GM21576 (cell line): ENCODE results near the gene CRAT.
A peak's percentile ranks its signal among the peaks of the same experiment; 100 is the strongest.

ENCODE experiments used
- ATAC-seq: cut with Tn5 transposase; IDR thresholded peaks from one replicate; pipeline ENCODE4 v1.9.1; 2021; ENCODE audit warnings: mild to moderate bottlenecking, moderate library complexity; ENCODE audit not compliant: unreplicated experiment

The CRAT gene

GRCh38 chr9:129068990-129069861 lies 41.4 kb downstream of the CRAT start:
- peak; percentile 48 for ATAC-seq

- ATAC-seq = no peak
These were observed 42.5 kb downstream of the CRAT start for GRCh38 chr9:129068110-129068509.

GRCh38 chr9:129064499-129064908 lies 46.1 kb downstream of the CRAT start:
- ATAC-seq = no peak

- no peak for ATAC-seq
These were observed 47.5 kb downstream of the CRAT start for GRCh38 chr9:129063061-129063460.

- no peak for ATAC-seq
These were observed 49.6 kb downstream of the CRAT start for GRCh38 chr9:129060991-129061390.

- ATAC-seq = no peak
These were observed 50.5 kb downstream of the CRAT start for GRCh38 chr9:129059796-129060785.

- no peak for ATAC-seq
These were observed 51.4 kb downstream of the CRAT start for GRCh38 chr9:129058965-129059795.

- ATAC-seq = no peak
These were observed 56.3 kb downstream of the CRAT start for GRCh38 chr9:129054163-129054851.

- ATAC-seq = no peak
These were observed 57.6 kb downstream of the CRAT start for GRCh38 chr9:129053020-129053419.

- no peak for ATAC-seq
These were observed 58.0 kb downstream of the CRAT start for GRCh38 chr9:129052592-129052991.
